ENCODE measurements around the gene PRSS48. TPM values are rescaled to one million over a fixed set of nuclear protein-coding genes. Genes with fewer than 3 reads are reported as not detected.
"Not testable (repeated sequence)": the region's sequence is repeated elsewhere in the genome, so short reads cannot be mapped to it uniquely, and the experiment has no call there.

PRSS48 gene
- total RNA-seq, 1 experiment from 2014 or later = not detected

DNA sequence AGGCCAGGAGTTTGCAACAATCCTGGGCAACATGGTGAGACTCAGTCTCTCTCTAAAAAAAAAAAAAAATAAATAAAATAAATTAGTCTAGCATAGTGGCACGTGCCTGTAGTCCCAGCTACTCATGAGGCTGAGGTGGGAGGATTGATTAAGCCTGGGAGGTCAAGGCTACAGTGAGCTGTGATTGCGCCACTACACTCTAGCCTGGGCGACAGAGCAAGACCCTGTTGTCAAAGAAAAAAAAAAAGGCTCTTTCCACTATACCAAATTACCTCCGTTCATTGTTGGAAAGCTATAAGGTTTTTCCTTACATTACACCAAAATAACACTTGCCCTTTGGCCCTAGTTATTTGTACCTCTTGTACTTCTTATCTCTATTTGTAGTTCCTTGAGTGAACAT lies 9.9 kb upstream of the PRSS48 start:
- Histone ChIP-seq H3K4me2 (ENCODE audit: low read depth, low read length, poor library complexity, severe bottlenecking) (no peak overlapping the region), H4K20me1 (ENCODE audit: insufficient read depth, low read depth, low read length) (no peaks in the 10 kb centered on the region), H3K79me2 (ENCODE audit: low read length) (no peaks in the 10 kb centered on the region), H3K9me2 (replicated peaks; ENCODE audit: insufficient read depth, low read length) (no peaks in the 10 kb centered on the region), H3K9me3 (ENCODE audit: low read length) (no peaks in the 10 kb centered on the region), H3K36me3 (ENCODE audit: insufficient read depth, low read length) (no peaks in the 10 kb centered on the region), H3K4me3 (ENCODE audit: low read length) (no peak overlapping the region), H3K9ac (ENCODE audit: low read length) (no peak overlapping the region), H3K4me1 (ENCODE audit: low read length) (no peaks in the 10 kb centered on the region), H3K27me3 (ENCODE audit: low read length) (no peaks in the 10 kb centered on the region), H3K27ac (ENCODE audit: low read length) (no peak overlapping the region), H2AFZ (ENCODE audit: low read length) (no peak overlapping the region)
- DNase-seq = no peak

DNA sequence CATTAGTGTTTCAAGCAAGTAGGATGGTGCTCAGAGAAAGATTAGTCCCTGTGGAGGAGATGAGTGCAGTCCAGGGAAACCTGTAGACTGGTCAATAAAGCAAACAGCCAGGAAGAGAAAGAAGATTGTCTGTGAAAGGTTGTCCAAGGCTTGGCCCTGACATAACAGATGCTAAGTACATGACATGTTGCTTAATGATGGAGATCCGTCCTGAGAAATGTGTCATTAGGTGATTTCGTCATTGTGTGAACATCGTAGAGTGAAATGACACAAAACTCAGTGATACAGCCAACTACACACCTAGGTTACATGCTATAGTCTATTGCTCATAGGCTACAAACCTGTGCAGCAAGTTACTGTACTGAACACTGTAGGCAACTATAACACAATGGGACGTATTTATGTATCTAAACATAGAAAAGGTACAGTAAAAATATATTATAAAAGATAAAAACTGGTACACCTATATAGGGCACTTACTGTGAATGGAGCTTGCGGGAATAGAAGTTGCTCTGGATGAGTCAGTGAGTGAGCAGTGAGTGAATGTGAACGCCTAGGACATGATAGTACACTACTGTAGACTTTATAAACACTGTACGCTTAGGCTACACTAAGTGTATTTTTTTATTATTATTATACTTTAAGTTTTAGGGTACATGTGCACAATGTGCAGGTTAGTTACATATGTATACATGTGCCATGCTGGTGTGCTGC lies 9.0 kb upstream of the PRSS48 start:
- Histone ChIP-seq H3K36me3 (ENCODE audit: insufficient read depth, low read length) (no peaks in the 10 kb centered on the region), H3K79me2 (ENCODE audit: low read length) (no peaks in the 10 kb centered on the region), H3K9me2 (replicated peaks; ENCODE audit: insufficient read depth, low read length) (no peaks in the 10 kb centered on the region), H3K4me3 (ENCODE audit: low read length) (no peak overlapping the region), H3K27me3 (ENCODE audit: low read length) (no peaks in the 10 kb centered on the region), H3K9me3 (ENCODE audit: low read length) (no peaks in the 10 kb centered on the region), H4K20me1 (ENCODE audit: insufficient read depth, low read depth, low read length) (no peaks in the 10 kb centered on the region), H3K4me2 (ENCODE audit: low read depth, low read length, poor library complexity, severe bottlenecking) (no peak overlapping the region), H3K9ac (ENCODE audit: low read length) (no peak overlapping the region), H3K4me1 (ENCODE audit: low read length) (no peaks in the 10 kb centered on the region), H2AFZ (ENCODE audit: low read length) (no peak overlapping the region), H3K27ac (ENCODE audit: low read length) (no peak overlapping the region)
- no peak for DNase-seq

DNA sequence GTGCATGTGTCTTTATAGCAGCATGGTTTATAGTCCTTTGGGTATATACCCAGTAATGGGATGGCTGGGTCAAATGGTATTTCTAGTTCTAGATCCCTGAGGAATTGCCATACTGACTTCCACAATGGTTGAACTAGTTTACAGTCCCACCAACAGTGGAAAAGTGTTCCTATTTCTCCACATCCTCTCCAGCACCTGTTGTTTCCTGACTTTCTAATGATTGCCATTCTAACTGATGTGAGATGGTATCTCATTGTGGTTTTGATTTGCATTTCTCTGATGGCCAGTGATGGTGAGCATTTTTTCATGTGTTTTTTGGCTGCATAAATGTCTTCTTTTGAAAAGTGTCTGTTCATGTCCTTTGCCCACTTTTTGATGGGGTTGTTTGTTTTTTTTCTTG lies 8.1 kb upstream of the PRSS48 start:
- H3K9me3 ChIP-seq (ENCODE audit: low read length); H3K4me1 ChIP-seq (ENCODE audit: low read length); H3K27ac ChIP-seq (ENCODE audit: low read length); H3K36me3 ChIP-seq (ENCODE audit: insufficient read depth, low read length); H3K79me2 ChIP-seq (ENCODE audit: low read length); H3K9me2 ChIP-seq (replicated peaks; ENCODE audit: insufficient read depth, low read length); DNase-seq; H3K4me3 ChIP-seq (ENCODE audit: low read length); H3K4me2 ChIP-seq (ENCODE audit: low read depth, low read length, poor library complexity, severe bottlenecking); H3K27me3 ChIP-seq (ENCODE audit: low read length); H3K9ac ChIP-seq (ENCODE audit: low read length); H4K20me1 ChIP-seq (ENCODE audit: insufficient read depth, low read depth, low read length); H2AFZ ChIP-seq (ENCODE audit: low read length): not testable (repeated sequence)

- H3K9ac ChIP-seq (ENCODE audit: low read length) = no peak overlapping the region
- H3K9me3 ChIP-seq (ENCODE audit: low read length) = peaks cover 8% of the 10 kb centered on the region; the same call in 1 of the 2 replicates
- H3K27ac ChIP-seq (ENCODE audit: low read length) = no peak overlapping the region
- H3K27me3 ChIP-seq (ENCODE audit: low read length) = no peaks in the 10 kb centered on the region
- no peak overlapping the region for H3K4me2 ChIP-seq (ENCODE audit: low read depth, low read length, poor library complexity, severe bottlenecking)
- H3K9me2 ChIP-seq (replicated peaks; ENCODE audit: insufficient read depth, low read length) = no peaks in the 10 kb centered on the region
- H4K20me1 ChIP-seq (ENCODE audit: insufficient read depth, low read depth, low read length) = no peaks in the 10 kb centered on the region
- DNase-seq = no peak
- no peaks in the 10 kb centered on the region for H3K36me3 ChIP-seq (ENCODE audit: insufficient read depth, low read length)
- no peak overlapping the region for H3K4me3 ChIP-seq (ENCODE audit: low read length)
- no peaks in the 10 kb centered on the region for H3K4me1 ChIP-seq (ENCODE audit: low read length)
- H3K79me2 ChIP-seq (ENCODE audit: low read length) = no peaks in the 10 kb centered on the region
- H2AFZ ChIP-seq (ENCODE audit: low read length) = no peak overlapping the region
These were observed 7.7 kb downstream of the PRSS48 start for GRCh38 chr4:151284534-151285245.

GRCh38 chr4:151287409-151287808 lies 10.4 kb downstream of the PRSS48 start:
- Histone ChIP-seq H4K20me1 (ENCODE audit: insufficient read depth, low read depth, low read length) (no peaks in the 10 kb centered on the region), H3K79me2 (ENCODE audit: low read length) (no peaks in the 10 kb centered on the region), H3K27ac (ENCODE audit: low read length) (no peak overlapping the region), H3K36me3 (ENCODE audit: insufficient read depth, low read length) (no peaks in the 10 kb centered on the region), H3K4me1 (ENCODE audit: low read length) (no peaks in the 10 kb centered on the region), H3K9me3 (ENCODE audit: low read length) (peaks cover 8% of the 10 kb centered on the region; the same call in 1 of the 2 replicates), H3K9ac (ENCODE audit: low read length) (no peak overlapping the region), H3K4me3 (ENCODE audit: low read length) (no peak overlapping the region), H3K9me2 (replicated peaks; ENCODE audit: insufficient read depth, low read length) (no peaks in the 10 kb centered on the region), H3K27me3 (ENCODE audit: low read length) (no peaks in the 10 kb centered on the region), H3K4me2 (ENCODE audit: low read depth, low read length, poor library complexity, severe bottlenecking) (no peak overlapping the region), H2AFZ (ENCODE audit: low read length) (no peak overlapping the region)
- no peak for DNase-seq

DNA sequence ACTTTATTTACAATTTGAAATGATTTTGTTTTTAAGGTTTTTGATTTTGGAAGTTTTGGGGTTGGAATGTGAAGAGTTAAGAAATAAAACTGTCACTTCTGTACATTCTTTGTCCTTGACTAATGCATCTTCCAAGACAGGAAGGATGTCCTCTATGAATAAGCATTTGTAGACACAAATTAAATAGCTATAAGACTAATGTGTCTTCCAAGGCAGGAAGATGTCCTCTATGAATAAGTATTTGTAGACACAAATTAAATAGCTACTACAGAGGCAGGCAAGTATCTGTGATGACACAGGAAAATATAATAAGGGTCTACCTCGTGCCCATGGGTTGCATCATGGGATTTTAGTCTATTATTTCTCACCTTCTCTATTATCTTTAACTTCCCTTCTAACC lies 14.5 kb downstream of the PRSS48 start:
- H4K20me1 ChIP-seq (ENCODE audit: insufficient read depth, low read depth, low read length) = no peaks in the 10 kb centered on the region
- no peak overlapping the region for H3K4me3 ChIP-seq (ENCODE audit: low read length)
- no peaks in the 10 kb centered on the region for H3K27me3 ChIP-seq (ENCODE audit: low read length)
- no peak overlapping the region for H2AFZ ChIP-seq (ENCODE audit: low read length)
- no peaks in the 10 kb centered on the region for H3K9me2 ChIP-seq (replicated peaks; ENCODE audit: insufficient read depth, low read length)
- no peaks in the 10 kb centered on the region for H3K9me3 ChIP-seq (ENCODE audit: low read length)
- H3K4me2 ChIP-seq (ENCODE audit: low read depth, low read length, poor library complexity, severe bottlenecking) = no peak overlapping the region
- no peak for DNase-seq
- no peaks in the 10 kb centered on the region for H3K36me3 ChIP-seq (ENCODE audit: insufficient read depth, low read length)
- H3K4me1 ChIP-seq (ENCODE audit: low read length) = no peaks in the 10 kb centered on the region
- H3K79me2 ChIP-seq (ENCODE audit: low read length) = no peaks in the 10 kb centered on the region
- no peak overlapping the region for H3K9ac ChIP-seq (ENCODE audit: low read length)
- no peak overlapping the region for H3K27ac ChIP-seq (ENCODE audit: low read length)

DNA sequence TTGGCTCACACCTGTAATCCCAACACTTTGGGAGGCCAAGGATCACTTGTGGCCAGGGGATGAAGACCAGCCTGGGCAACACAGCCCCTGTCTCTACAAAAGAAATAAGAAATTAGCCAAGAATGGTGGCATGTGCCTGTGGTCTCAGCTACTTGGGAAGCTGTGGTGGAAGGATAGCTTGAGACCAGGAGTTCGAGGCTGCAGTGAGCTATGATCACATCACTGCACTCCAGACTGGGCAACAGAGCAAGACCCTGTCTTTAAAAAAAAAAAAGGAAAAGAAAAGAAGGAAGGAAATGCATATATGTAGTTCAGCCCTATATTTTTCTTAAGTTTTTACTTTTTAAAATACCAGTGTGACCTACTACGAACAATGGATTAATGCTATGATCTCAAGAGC lies 15.1 kb downstream of the PRSS48 start:
- no peaks in the 10 kb centered on the region for H3K9me3 ChIP-seq (ENCODE audit: low read length)
- H2AFZ ChIP-seq (ENCODE audit: low read length) = no peak overlapping the region
- no peak for DNase-seq
- H3K9ac ChIP-seq (ENCODE audit: low read length) = no peak overlapping the region
- H3K27ac ChIP-seq (ENCODE audit: low read length) = no peak overlapping the region
- H3K4me1 ChIP-seq (ENCODE audit: low read length) = no peaks in the 10 kb centered on the region
- no peaks in the 10 kb centered on the region for H4K20me1 ChIP-seq (ENCODE audit: insufficient read depth, low read depth, low read length)
- no peaks in the 10 kb centered on the region for H3K27me3 ChIP-seq (ENCODE audit: low read length)
- no peaks in the 10 kb centered on the region for H3K79me2 ChIP-seq (ENCODE audit: low read length)
- H3K4me3 ChIP-seq (ENCODE audit: low read length) = no peak overlapping the region
- H3K36me3 ChIP-seq (ENCODE audit: insufficient read depth, low read length) = no peaks in the 10 kb centered on the region
- no peak overlapping the region for H3K4me2 ChIP-seq (ENCODE audit: low read depth, low read length, poor library complexity, severe bottlenecking)
- H3K9me2 ChIP-seq (replicated peaks; ENCODE audit: insufficient read depth, low read length) = no peaks in the 10 kb centered on the region

DNA sequence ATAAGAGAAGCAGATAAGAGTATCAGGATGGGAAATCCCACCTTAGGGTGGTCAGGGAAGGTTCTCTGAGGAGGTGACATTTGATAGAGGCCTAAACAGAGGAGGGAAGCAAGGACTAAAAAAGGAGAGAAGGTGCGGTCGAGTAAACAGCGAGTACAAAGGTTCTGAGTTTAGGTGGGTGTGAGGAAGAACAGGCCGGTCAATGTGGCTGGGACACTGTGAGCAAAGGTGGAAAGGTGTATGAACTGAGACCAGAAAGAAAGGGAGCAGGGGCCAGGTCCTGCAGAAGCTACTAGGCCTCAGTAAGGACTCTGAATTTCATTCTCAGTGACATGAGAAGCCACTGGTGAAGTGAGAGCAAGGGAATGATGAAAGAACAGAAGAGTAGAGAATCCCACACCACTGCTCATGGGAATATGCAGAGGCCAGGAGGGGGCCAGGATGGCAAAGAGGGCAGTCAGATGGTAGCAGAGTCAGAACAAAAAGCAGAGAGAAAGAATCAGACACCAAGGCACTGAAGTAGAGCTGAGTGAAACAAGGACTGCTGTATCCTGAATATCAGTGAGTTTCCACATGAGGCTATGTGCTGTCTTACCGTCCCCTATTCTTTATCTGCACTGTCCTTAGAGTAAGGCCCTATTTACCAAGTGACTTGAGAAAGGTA lies 18.0 kb downstream of the PRSS48 start:
- Histone ChIP-seq H3K9ac (ENCODE audit: low read length) (no peak overlapping the region), H3K9me2 (replicated peaks; ENCODE audit: insufficient read depth, low read length) (no peaks in the 10 kb centered on the region), H3K4me1 (ENCODE audit: low read length) (no peaks in the 10 kb centered on the region), H3K36me3 (ENCODE audit: insufficient read depth, low read length) (no peaks in the 10 kb centered on the region), H4K20me1 (ENCODE audit: insufficient read depth, low read depth, low read length) (no peaks in the 10 kb centered on the region), H3K79me2 (ENCODE audit: low read length) (no peaks in the 10 kb centered on the region), H3K27me3 (ENCODE audit: low read length) (no peaks in the 10 kb centered on the region), H2AFZ (ENCODE audit: low read length) (no peak overlapping the region), H3K27ac (ENCODE audit: low read length) (no peak overlapping the region), H3K4me3 (ENCODE audit: low read length) (no peak overlapping the region), H3K9me3 (ENCODE audit: low read length) (no peaks in the 10 kb centered on the region), H3K4me2 (ENCODE audit: low read depth, low read length, poor library complexity, severe bottlenecking) (no peak overlapping the region)
- DNase-seq = no peak
